Activated T-cell treated with anti-CD3 and anti-CD28 coated beads for 1 hour (primary cell): ENCODE measurements around the gene CEP170.
"Not testable (repeated sequence)": the region's sequence is repeated elsewhere in the genome, so short reads cannot be mapped to it uniquely, and the experiment has no call there.

Experiments used
- DNase-seq: peaks from one replicate; pipeline ENCODE4 v3.0.0-alpha.2; 2020; ENCODE audit warnings: low read depth

CEP170 gene

DNA sequence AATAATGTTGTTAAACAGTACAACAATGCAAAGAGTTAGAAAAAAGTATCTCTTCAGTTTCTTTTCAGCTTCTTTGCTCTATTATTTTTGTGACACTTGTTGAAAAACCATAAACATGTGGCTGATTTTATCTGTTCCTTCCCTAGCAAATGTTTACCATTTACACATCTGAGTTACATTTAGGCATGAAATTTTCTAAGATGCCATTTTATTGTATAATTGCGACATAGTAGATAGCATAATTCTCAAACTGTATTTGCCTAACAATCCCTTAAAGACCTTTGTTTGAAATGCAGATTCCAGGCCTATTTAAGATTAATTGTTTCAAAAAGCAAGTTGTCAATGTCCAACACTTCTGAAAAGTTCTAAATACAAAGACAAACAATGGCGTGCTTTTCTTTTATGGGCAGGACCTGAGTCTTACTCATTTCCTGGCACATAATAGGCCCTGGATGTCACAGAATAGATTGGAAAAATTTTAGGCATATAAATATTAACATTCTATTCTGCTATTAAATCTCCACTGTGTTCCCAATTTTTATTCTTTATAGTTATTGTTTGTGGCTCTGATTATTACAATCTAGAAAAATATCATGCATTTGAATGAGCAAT lies 81.2 kb downstream of the CEP170 start:
- not testable (repeated sequence) for DNase-seq

DNA sequence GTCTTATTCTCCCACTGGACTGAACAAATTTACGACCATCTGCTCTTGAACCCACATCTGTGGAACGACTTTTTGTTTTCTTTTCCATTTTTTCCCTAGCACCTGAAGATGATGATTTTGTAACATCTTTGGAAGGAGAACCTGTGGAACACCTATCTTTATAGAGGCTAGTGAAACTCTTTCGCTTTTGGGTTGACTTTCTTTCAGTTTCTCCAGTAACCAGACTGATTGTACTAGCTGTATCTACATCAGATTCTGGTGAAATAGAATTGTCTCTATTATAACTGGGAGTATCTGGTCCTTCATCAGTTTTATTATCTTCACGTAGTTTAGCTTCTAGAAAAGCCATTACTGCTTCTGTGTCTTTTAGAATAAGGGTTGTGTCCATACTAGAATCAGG lies 90.2 kb downstream of the CEP170 start:
- DNase-seq: not testable (repeated sequence)

DNA sequence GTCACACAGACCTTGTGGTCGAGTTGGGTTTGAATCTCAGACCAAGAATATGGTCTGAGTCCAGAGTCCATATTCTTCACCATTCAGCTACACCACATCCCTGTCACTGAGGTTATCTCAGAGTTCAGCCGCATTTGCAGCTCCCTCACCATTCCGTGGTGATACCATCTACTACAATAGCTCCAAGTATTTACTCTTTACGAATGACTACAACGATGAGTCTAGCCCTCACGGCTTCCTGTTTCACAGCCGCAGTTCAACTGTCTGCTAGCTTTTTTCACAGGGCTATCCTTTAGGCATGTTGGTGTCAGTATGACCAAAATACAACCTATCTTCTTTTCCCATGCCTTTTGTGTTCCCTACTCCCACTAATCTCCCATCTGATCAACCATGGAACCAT lies 104.2 kb downstream of the CEP170 start:
- not testable (repeated sequence) for DNase-seq

DNA sequence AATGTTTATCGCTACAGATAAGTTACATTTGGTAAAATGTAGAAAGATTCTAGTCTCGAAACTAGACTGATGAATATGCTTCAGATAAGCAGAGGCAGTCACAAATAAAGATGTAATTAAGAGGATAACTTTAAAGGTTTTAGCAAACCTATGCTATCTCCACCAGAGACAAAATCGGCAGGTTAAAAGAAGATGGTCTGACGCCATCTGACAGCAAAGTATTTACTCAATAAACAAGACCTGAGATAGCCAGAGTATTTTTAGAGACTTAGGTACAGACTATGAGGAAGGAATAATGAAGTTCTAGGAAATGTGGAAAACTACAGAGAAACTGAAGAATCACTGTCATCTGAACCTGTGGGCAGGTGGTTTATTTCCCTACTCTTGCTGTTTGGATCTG lies 106.0 kb downstream of the CEP170 start:
- not testable (repeated sequence) for DNase-seq

- not testable (repeated sequence) for DNase-seq
Measured at GRCh38 chr1:243147351-243147750, 107.7 kb downstream of the CEP170 start.

DNA sequence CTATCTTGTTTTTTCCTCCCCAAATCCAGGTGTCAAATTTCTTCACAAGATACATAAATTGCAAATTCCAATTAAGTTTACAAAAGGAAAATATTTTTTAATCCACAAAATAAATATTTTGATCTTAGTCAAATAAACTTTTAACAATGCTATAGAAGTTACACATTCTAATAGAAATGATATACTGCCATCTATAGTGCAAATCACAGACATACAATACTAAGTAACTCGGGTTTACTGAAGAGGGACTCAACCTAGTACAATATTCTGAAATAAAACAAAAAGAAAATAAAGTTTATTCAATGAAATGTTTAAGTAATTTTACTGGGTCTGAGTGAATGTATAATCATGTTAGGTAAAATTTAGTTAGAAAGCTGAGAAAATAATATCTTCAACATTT lies 114.6 kb downstream of the CEP170 start:
- not testable (repeated sequence) for DNase-seq

DNA sequence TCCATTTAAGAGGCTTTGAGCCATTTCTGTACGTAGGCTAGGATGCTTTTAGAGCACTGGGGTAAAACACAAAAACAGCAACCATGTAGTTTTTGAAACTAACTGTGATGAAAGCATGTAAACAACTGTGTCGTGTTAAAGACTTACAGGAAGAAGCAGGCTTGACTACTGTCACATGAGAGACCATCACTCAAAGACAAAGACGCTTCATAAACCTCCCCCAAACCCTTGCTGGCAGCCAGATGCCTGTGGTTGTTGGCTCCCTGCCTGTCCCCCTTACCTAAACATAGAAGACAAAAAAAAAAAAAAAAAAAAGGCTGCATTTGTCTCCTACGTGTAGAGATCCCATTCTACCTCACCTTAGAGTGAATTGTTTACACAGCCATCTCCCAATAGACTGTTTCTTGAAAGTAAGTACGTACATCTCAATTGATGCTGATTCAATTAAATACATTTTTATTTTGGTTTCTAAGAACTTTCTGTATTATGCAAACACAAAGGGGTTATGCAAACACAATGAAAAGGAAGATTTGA lies 132.1 kb downstream of the CEP170 start:
- DNase-seq: not testable (repeated sequence)

- DNase-seq: not testable (repeated sequence)
Measured at GRCh38 chr1:243121939-243122338, 133.1 kb downstream of the CEP170 start.

DNA sequence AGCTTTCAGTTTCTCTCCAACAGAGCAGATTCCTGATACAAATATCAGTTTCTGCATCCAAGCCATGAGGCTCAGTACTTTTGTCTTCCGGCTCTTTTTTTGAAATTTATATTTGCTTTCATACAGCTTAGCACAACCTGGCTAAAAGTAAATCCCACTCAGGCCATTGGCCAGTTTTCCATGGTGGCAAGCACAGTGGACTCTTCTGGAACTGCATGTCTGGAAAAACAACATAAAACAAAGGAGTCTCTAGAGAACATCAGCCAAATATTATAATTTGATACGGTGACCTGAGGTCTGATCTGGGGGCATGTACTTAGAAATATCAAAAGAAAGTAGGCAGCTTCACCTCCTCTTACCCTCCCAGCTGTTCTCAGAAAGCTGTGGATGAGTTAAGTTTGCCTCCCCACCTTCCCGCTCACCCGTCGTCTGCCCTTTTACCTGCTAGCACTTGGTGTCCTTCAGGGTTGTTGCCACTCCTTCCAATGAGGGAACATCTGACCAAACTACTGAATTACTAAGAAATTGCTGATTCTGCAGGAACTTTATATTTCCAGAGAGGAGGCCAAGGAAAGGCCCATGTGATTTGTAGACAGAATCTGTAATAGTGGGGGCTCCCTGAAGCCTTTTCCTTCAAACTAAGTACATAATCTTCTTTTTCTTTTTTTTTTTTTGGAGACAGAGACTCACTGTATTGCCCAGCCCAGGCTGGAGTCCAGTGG lies 136.3 kb downstream of the CEP170 start:
- DNase-seq: not testable (repeated sequence)

- not testable (repeated sequence) for DNase-seq
Measured at GRCh38 chr1:243116187-243116586, 138.9 kb downstream of the CEP170 start.

- DNase-seq: not testable (repeated sequence)
Measured at GRCh38 chr1:243114769-243115168, 140.3 kb downstream of the CEP170 start.

DNA sequence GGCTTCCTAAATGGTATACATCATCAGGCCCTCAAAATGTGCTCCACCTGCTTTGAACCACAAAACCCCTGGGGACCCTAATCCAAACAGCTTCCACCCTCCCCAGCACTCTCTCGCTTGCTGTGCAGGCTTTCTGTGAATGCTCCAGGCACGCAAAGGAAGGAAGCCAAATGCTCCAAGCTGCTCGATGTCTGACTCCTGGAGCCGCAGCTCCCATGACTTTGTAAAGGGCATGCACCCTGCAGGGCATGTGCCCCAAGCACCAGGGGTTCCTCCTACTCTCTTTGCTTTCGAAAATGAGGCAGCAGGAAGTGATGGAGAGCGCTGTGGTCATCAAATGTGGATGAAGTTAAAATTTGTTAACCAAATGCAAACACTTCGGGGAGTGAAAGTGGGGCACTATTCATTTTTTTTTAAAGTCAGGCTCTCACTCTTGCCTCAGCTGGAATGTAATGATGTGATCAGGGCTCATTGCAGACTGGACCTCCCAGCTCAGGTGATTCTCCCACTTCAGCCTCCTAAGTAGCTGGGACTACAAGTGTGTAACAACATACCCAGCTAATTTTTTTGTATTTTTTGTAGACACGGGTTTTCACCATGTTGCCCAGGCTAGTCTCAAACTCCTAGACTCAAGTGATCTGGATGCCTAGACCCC lies 140.9 kb downstream of the CEP170 start:
- DNase-seq: not testable (repeated sequence)

DNA sequence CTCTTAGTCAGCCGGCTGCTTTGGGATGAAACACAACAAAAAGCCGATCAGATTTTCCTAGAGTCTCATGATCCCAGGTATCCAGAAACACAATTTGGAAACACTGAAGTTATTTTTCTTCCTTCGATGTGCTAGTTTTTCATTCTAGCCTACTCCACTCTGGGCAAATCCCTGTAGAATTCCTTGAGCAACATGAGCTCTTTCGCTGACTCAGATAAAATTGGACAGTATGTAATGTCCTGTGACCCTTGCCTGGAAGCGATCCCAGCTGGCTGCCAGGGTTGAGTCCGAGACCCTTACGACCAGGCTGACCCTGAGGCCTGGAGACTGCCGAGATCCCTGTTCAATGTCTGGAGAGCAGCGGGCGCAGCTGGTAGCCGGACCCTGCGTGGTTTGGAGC lies 147.9 kb downstream of the CEP170 start:
- DNase-seq: not testable (repeated sequence)

DNA sequence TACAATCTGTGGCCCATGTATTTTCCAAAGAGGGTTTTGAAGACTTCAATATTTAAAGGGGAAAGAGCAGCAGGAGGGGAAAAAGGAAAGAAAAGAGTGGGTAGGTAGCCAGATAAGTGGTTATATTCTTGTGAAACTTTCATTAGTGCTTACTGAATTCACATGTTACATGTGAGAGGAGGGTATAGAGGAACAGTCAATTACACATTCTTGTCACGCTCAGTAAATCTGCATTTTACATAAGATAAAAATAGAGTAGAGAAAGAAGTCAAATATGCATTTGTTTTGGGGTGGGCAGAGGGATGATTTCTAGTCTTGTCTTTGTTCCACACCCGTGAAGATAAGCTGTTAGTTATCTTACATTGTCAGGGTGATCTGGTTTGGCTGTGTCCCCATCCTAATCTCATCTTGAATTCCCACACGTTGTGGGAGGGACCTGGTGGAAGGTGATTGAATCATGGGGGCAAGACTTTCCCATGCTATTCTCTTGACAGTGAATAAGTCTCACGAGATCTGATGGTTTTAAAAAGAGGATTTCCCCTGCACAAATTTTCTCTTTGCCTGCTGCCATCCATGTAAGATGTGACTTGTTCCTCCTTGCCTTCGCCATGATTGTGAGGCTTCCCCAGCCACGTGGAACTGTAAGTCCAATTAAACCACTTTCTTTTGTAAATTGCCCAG lies 149.3 kb downstream of the CEP170 start:
- not testable (repeated sequence) for DNase-seq

DNA sequence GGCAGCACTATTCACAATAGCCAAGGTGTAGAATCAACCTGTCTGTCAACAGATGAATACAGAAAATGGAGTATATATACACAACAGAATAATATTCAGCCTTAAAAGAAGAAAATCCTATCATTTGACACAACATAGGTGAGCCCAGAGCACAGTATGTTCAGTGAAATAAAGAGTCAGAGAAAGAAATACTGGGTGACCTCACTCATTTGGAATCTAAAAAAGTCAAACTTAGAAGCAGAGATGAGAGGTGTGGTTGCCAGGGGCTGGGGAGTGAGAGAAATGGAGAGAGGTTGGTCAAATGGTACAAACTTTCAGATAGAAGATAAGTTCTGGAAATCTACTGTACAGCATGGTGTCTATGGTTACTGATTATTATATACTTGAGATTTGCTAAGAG lies 150.0 kb downstream of the CEP170 start:
- DNase-seq: not testable (repeated sequence)

- not testable (repeated sequence) for DNase-seq
Measured at GRCh38 chr1:243104452-243104851, 150.6 kb downstream of the CEP170 start.

GRCh38 chr1:243101551-243102050 lies 153.5 kb downstream of the CEP170 start:
- peak; percentile 47 for DNase-seq

GRCh38 chr1:243087368-243087767 lies 167.7 kb downstream of the CEP170 start:
- DNase-seq: not testable (repeated sequence)
